Endometrial microvascular endothelial cells (primary cell): Measurements from ENCODE around the gene C17orf113. TPM values are rescaled to one million over a fixed set of nuclear protein-coding genes. Genes with fewer than 3 reads are reported as not detected.

Experiments
- in situ Hi-C: cut with HindIII; loops from 2 replicates; pipeline ENCODE4 v1.10.0; 2017; ENCODE audit warnings: low sequenced_read_pairs, low pct_unique_long_range_greater_than_20kb; ENCODE audit errors: inconsistent ontology term
- total RNA-seq: library from RNA; depleted of rRNA; stranded (reverse); fragments of >200 nt; gene quantifications from one replicate; pipeline ENCODE4 v1.2.3, GENCODE V29; 2015; ENCODE audit errors: inconsistent ontology term

C17orf113 gene
- total RNA-seq, 1 donor from 2014 or later: 0.56 TPM

- in situ Hi-C loops: no loop called here
Measured at GRCh38 chr17:42000413-42001133, 49.8 kb downstream of the C17orf113 start.

- in situ Hi-C loops: no loop called here
Measured at GRCh38 chr17:41998497-41998896, 51.9 kb downstream of the C17orf113 start.

GRCh38 chr17:41996855-41997164, 53.6 kb downstream of the C17orf113 start:
- in situ Hi-C loops: no loop called here

- in situ Hi-C loops: no loop called here
Measured at GRCh38 chr17:41992576-41992975, 57.8 kb downstream of the C17orf113 start.

GRCh38 chr17:41989702-41990419, 60.5 kb downstream of the C17orf113 start:
- in situ Hi-C loops: no loop called here

GRCh38 chr17:41988418-41988817, 62.0 kb downstream of the C17orf113 start:
- in situ Hi-C loops: no loop called here

Other genes starting within 250 kb of the C17orf113 start
- 33.3 TPM for gene P3H4, start 238.7 kb downstream of the C17orf113 start, total RNA-seq
- gene FKBP10, start 237.6 kb downstream of the C17orf113 start, total RNA-seq: 166 TPM
- gene NT5C3B, start 214.4 kb downstream of the C17orf113 start, total RNA-seq: 56.4 TPM
- not detected for gene KLHL10, start 212.8 kb downstream of the C17orf113 start, total RNA-seq
- gene KLHL11, start 185.2 kb downstream of the C17orf113 start, total RNA-seq: 23.1 TPM
- 237 TPM for gene ACLY, start 131.7 kb downstream of the C17orf113 start, total RNA-seq
- gene ODAD4, start 120.0 kb downstream of the C17orf113 start, total RNA-seq: not detected
- 92.8 TPM for gene CNP, start 83.8 kb downstream of the C17orf113 start, total RNA-seq
- gene DNAJC7, start 33.2 kb downstream of the C17orf113 start, total RNA-seq: 66.0 TPM
- 60.0 TPM for gene NKIRAS2, start 30.5 kb downstream of the C17orf113 start, total RNA-seq
- gene ZNF385C, start 47.9 kb upstream of the C17orf113 start, total RNA-seq: 0.19 TPM
- 7.1 TPM for gene DHX58, start 62.1 kb upstream of the C17orf113 start, total RNA-seq
- gene KAT2A, start 70.8 kb upstream of the C17orf113 start, total RNA-seq: 15.9 TPM
- gene HSPB9, start 72.2 kb upstream of the C17orf113 start, total RNA-seq: not detected
- 197 TPM for gene RAB5C, start 104.4 kb upstream of the C17orf113 start, total RNA-seq
- not detected for gene KCNH4, start 130.5 kb upstream of the C17orf113 start, total RNA-seq
- not detected for gene HCRT, start 134.9 kb upstream of the C17orf113 start, total RNA-seq
- 14.9 TPM for gene GHDC, start 143.9 kb upstream of the C17orf113 start, total RNA-seq
- 38.3 TPM for gene STAT5B, start 225.8 kb upstream of the C17orf113 start, total RNA-seq
- gene STAT5A, start 237.9 kb upstream of the C17orf113 start, total RNA-seq: 12.5 TPM